Effector memory CD4-positive, alpha-beta T cell (primary cell): ENCODE results near the gene VGF.

Experiments used
- DNase-seq, 3 donors: peaks; one replicate each; pipeline ENCODE4 v3.0.0-alpha.2; 2020
- H3K27ac ChIP-seq: 2 replicates; pipeline ENCODE4 v1.7.0; 2013; ENCODE audit warnings: mild to moderate bottlenecking, low read length, moderate library complexity; ENCODE audit not compliant: insufficient read depth, poor library complexity, severe bottlenecking
- H3K27me3 ChIP-seq: replicated peaks from 2 replicates; pipeline ENCODE4 v1.7.0; 2013; ENCODE audit warnings: mild to moderate bottlenecking, low read length; ENCODE audit not compliant: insufficient read depth, control insufficient read depth, poor library complexity, severe bottlenecking
- H3K36me3 ChIP-seq: 2 replicates; pipeline ENCODE4 v1.7.0; 2013; ENCODE audit warnings: mild to moderate bottlenecking, low read length, moderate library complexity; ENCODE audit not compliant: control insufficient read depth, insufficient read depth
- H3K4me1 ChIP-seq: 2 replicates; pipeline ENCODE4 v1.7.0; 2013; ENCODE audit warnings: low read length, mild to moderate bottlenecking; ENCODE audit not compliant: control insufficient read depth, insufficient read depth, poor library complexity, severe bottlenecking
- H3K4me3 ChIP-seq: 2 replicates; pipeline ENCODE4 v1.7.0; 2013; ENCODE audit warnings: low read length, low read depth, mild to moderate bottlenecking; ENCODE audit not compliant: insufficient read depth, poor library complexity, severe bottlenecking
- H3K9me3 ChIP-seq: 2 replicates; pipeline ENCODE4 v1.7.0; 2013; ENCODE audit warnings: mild to moderate bottlenecking, low read length, moderate library complexity; ENCODE audit not compliant: control insufficient read depth

The VGF gene

GRCh38 chr7:101172854-101173751, 7.7 kb upstream of the VGF start:
- Histone ChIP-seq H3K27ac (no peak overlapping the region), H3K27me3 (peaks cover 96% of the 10 kb centered on the region), H3K4me1 (peaks cover 49% of the 10 kb centered on the region), H3K36me3 (no peaks in the 10 kb centered on the region), H3K4me3 (no peak overlapping the region), H3K9me3 (no peaks in the 10 kb centered on the region)
- DNase-seq, result no peak

- H3K9me3 ChIP-seq, result no peaks in the 10 kb centered on the region
- H3K4me3 ChIP-seq, result no peak overlapping the region
- DNase-seq, result no peak
- peaks cover 97% of the 10 kb centered on the region for H3K27me3 ChIP-seq
- H3K36me3 ChIP-seq, result no peaks in the 10 kb centered on the region
- no peak overlapping the region for H3K27ac ChIP-seq
- peaks cover 49% of the 10 kb centered on the region for H3K4me1 ChIP-seq
These were observed 6.9 kb upstream of the VGF start for GRCh38 chr7:101172005-101172853.

GRCh38 chr7:101171442-101171837, 6.1 kb upstream of the VGF start:
- no peaks in the 10 kb centered on the region for H3K9me3 ChIP-seq
- H3K4me1 ChIP-seq, result peaks cover 50% of the 10 kb centered on the region
- H3K36me3 ChIP-seq, result no peaks in the 10 kb centered on the region
- no peak overlapping the region for H3K27ac ChIP-seq
- no peak for DNase-seq
- peaks cover 97% of the 10 kb centered on the region for H3K27me3 ChIP-seq
- no peak overlapping the region for H3K4me3 ChIP-seq

GRCh38 chr7:101170617-101171441, 5.5 kb upstream of the VGF start:
- Histone ChIP-seq H3K27me3 (peaks cover 97% of the 10 kb centered on the region), H3K4me3 (no peak overlapping the region), H3K4me1 (peaks cover 56% of the 10 kb centered on the region), H3K27ac (no peak overlapping the region), H3K36me3 (no peaks in the 10 kb centered on the region), H3K9me3 (no peaks in the 10 kb centered on the region)
- DNase-seq, result no peak

GRCh38 chr7:101169838-101170551, 4.6 kb upstream of the VGF start:
- Histone ChIP-seq H3K9me3 (no peaks in the 10 kb centered on the region), H3K4me3 (peak overlapping the region; percentile 2), H3K36me3 (no peaks in the 10 kb centered on the region), H3K27ac (no peak overlapping the region), H3K27me3 (peaks cover 95% of the 10 kb centered on the region), H3K4me1 (peaks cover 64% of the 10 kb centered on the region)
- peak; percentile 56 to 69 (median 58) for DNase-seq

- H3K4me1 ChIP-seq, result peaks cover 68% of the 10 kb centered on the region
- no peaks in the 10 kb centered on the region for H3K9me3 ChIP-seq
- H3K4me3 ChIP-seq, result peak overlapping the region; percentile 2
- H3K27ac ChIP-seq, result no peak overlapping the region
- DNase-seq, result no peak
- H3K36me3 ChIP-seq, result no peaks in the 10 kb centered on the region
- peaks cover 97% of the 10 kb centered on the region for H3K27me3 ChIP-seq
These were observed 3.9 kb upstream of the VGF start for GRCh38 chr7:101169110-101169837.

- H3K27me3 ChIP-seq, result peaks cover 95% of the 10 kb centered on the region
- DNase-seq, result no peak
- H3K36me3 ChIP-seq, result no peaks in the 10 kb centered on the region
- no peaks in the 10 kb centered on the region for H3K9me3 ChIP-seq
- H3K4me3 ChIP-seq, result no peak overlapping the region
- H3K4me1 ChIP-seq, result peaks cover 72% of the 10 kb centered on the region
- no peak overlapping the region for H3K27ac ChIP-seq
These were observed 3.2 kb upstream of the VGF start for GRCh38 chr7:101168412-101169049.

- no peak for DNase-seq
- no peak overlapping the region for H3K27ac ChIP-seq
- no peaks in the 10 kb centered on the region for H3K9me3 ChIP-seq
- no peak overlapping the region for H3K4me3 ChIP-seq
- no peaks in the 10 kb centered on the region for H3K36me3 ChIP-seq
- H3K27me3 ChIP-seq, result peaks cover 88% of the 10 kb centered on the region
- peaks cover 68% of the 10 kb centered on the region for H3K4me1 ChIP-seq
These were observed 2.5 kb upstream of the VGF start for GRCh38 chr7:101167645-101168411.
